ENCODE data around the gene ZNF622. TPM values are rescaled to one million over a fixed set of nuclear protein-coding genes. Genes with fewer than 3 reads are reported as not detected.
A peak's percentile ranks its signal among the peaks of the same experiment; 100 is the strongest.

Gene ZNF622
- total and polyA plus RNA-seq, 11 donors: 43.7 to 171 (median 58.4) TPM

DNA sequence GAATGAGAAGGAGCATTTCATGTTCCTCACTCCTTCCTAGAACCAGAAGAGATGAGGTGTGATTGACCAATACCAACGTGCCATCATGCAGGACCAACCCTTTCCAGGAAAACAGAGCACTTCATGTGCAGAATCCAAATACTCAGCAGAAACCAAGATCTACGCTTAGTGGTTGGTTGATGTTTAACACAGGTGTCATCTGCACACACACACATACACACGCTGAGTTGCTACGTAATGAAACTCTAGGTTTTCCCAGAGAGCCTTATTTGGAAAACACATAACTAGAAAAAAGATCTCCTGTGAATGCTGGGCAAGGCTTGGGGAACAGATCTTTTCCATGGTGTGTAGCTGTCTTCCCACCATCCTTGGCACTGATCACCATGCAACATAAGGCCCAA, 21.1 kb upstream of the ZNF622 start:
- Histone ChIP-seq H3K4me3 (no peak overlapping the region), H3K27ac (peak overlapping the region in 1 of 12 donors; percentile 78), H3K4me1 (peaks cover 0 to 59% (median 11%) of the 10 kb centered on the region in 12 donors), H3K9me3 (no peaks in the 10 kb centered on the region), H3K27me3 (no peaks in the 10 kb centered on the region), H3K36me3 (peaks cover 0 to 6% (median 0%) of the 10 kb centered on the region in 9 donors)
- DNase-seq (no peak), ATAC-seq (no peak)
- 57 to 64% (median 61%) methylated on average over 4 of the region's 4 CpGs for WGBS, 4 donors
- intact Hi-C loops (cut with DNase I): loop anchor here in 8 of 10 donors (5.0 to 10.0 kb wide), 5 partner anchors 66 to 718 kb away; no protein-coding TSS in a partner anchor
- TF ChIP-seq CTCF (IDR thresholded peaks at IDR 0.05): no peak
- no peak for TF ChIP-seq POLR2A (IDR thresholded peaks at IDR 0.05)

- Histone ChIP-seq H3K27ac (no peak overlapping the region), H3K36me3 (peaks cover 0 to 11% (median 0%) of the 10 kb centered on the region in 9 donors), H3K27me3 (no peaks in the 10 kb centered on the region), H3K9me3 (no peaks in the 10 kb centered on the region), H3K4me1 (peaks cover 0 to 57% (median 8%) of the 10 kb centered on the region in 12 donors), H3K4me3 (no peak overlapping the region)
- intact Hi-C loops (cut with DNase I): loop anchor here in 8 of 10 donors (5.0 to 10.0 kb wide), 5 partner anchors 67 to 719 kb away; no protein-coding TSS in a partner anchor
- no peak for DNase-seq
- no peak for ATAC-seq
- TF ChIP-seq POLR2A (IDR thresholded peaks at IDR 0.05): no peak
- no peak for TF ChIP-seq CTCF (IDR thresholded peaks at IDR 0.05)
Measured at GRCh38 chr5:16485656-16486055, 20.1 kb upstream of the ZNF622 start.

DNA sequence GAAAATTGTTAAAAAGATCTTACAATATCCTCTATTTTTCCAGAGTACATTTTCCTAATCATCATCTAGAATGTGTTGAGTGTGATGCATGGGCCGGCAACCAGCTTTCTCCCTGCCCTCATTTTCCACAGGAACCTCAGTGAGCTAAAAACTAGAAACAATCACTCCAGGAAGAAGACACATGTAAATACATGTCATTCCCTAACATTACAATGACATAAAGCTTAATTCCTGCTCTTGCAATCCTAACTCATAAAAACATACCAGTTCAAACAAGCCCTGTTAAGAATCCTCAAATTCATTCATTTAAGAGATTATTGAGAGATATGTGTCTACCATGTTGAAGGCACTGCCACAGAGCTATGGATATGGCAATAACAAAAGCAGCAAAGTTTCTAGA, 18.5 kb upstream of the ZNF622 start:
- Histone ChIP-seq H3K4me3 (no peak overlapping the region), H3K27me3 (no peaks in the 10 kb centered on the region), H3K4me1 (peaks cover 0 to 58% (median 4%) of the 10 kb centered on the region in 12 donors), H3K9me3 (no peaks in the 10 kb centered on the region), H3K36me3 (peaks cover 0 to 27% (median 0%) of the 10 kb centered on the region in 9 donors), H3K27ac (no peak overlapping the region)
- ATAC-seq (no peak), DNase-seq (no peak)
- intact Hi-C loops (cut with DNase I): loop anchor here in 6 of 10 donors (10.0 kb wide), 3 partner anchors 181 to 721 kb away; no protein-coding TSS in a partner anchor
- WGBS, 4 donors: 24 to 45% (median 43%) methylated on average over 1 of the region's 1 CpG
- TF ChIP-seq CTCF (IDR thresholded peaks at IDR 0.05) (no peak), POLR2A (IDR thresholded peaks at IDR 0.05) (no peak)

DNA sequence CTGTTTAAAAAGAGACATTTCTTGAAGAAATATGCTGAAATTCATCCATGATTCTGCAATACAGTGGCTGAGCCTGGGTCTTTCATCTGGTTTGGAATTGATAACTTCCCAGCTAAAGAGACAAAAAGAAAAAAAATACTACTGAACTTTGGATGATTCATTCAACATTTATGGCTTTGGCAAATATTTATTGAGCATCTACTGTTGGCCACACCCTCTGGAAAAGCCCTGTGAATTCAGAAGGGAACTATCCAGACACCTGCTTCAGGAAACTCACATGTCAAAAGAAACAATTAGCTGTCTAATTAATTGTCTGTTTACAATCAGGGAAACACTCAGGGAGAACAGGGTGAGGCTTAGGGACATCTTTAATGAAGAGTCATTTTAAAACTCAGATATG, 17.8 kb upstream of the ZNF622 start:
- peaks cover 0 to 61% (median 4%) of the 10 kb centered on the region in 12 donors for H3K4me1 ChIP-seq
- no peak overlapping the region for H3K27ac ChIP-seq
- peaks cover 0 to 29% (median 0%) of the 10 kb centered on the region in 9 donors for H3K36me3 ChIP-seq
- intact Hi-C loops (cut with DNase I): loop anchor here in 6 of 10 donors (10.0 kb wide), 3 partner anchors 181 to 721 kb away; no protein-coding TSS in a partner anchor
- H3K9me3 ChIP-seq: no peaks in the 10 kb centered on the region
- TF ChIP-seq POLR2A (IDR thresholded peaks at IDR 0.05) (no peak), CTCF (IDR thresholded peaks at IDR 0.05) (no peak)
- no peak for ATAC-seq
- DNase-seq: no peak
- H3K27me3 ChIP-seq: no peaks in the 10 kb centered on the region
- H3K4me3 ChIP-seq: no peak overlapping the region
